Activated CD8-positive, alpha-beta T cell treated with anti-CD3 and anti-CD28 coated beads for 36 hours (primary cell): ENCODE data around the gene PSMC3IP. TPM values are rescaled to one million over a fixed set of nuclear protein-coding genes. Genes with fewer than 3 reads are reported as not detected.
A peak's percentile ranks its signal among the peaks of the same experiment; 100 is the strongest.

Source experiments
- ATAC-seq: fragments of 200-7000 bp; cut with Tn5 transposase; one replicate; pipeline ENCODE4 v1.10.0; 2021; ENCODE audit warnings: mild to moderate bottlenecking, moderate library complexity
- CTCF ChIA-PET: fragments of 350-600 bp; sonication (Branson Sonifier 250); formaldehyde crosslinking; loops from one replicate; lab custom pipeline; 2021; ENCODE audit warnings: antibody characterized with exemption; lab: Charles Lee
- POLR2A ChIA-PET: fragments of 350-600 bp; sonication (Branson Sonifier 250); formaldehyde crosslinking; loops from one replicate; lab custom pipeline; 2021; ENCODE audit warnings: antibody characterized with exemption; lab: Charles Lee
- DNase-seq: peaks from one replicate; pipeline ENCODE4 v3.0.0-alpha.2; 2020
- H3K27ac Mint-ChIP-seq: one replicate; pipeline ENCODE4 v1.8.0; 2021; ENCODE audit warnings: mild to moderate bottlenecking, mixed read lengths
- H3K27me3 Mint-ChIP-seq: one replicate; pipeline ENCODE4 v1.8.0; 2021; ENCODE audit warnings: mixed read lengths
- H3K36me3 Mint-ChIP-seq: one replicate; pipeline ENCODE4 v1.8.0; 2021; ENCODE audit warnings: low read depth, mixed read lengths
- H3K4me1 Mint-ChIP-seq: one replicate; pipeline ENCODE4 v1.8.0; 2021; ENCODE audit warnings: low read depth, mixed read lengths
- H3K4me3 Mint-ChIP-seq: one replicate; pipeline ENCODE4 v1.8.0; 2021; ENCODE audit warnings: mild to moderate bottlenecking, moderate library complexity, mixed read lengths
- H3K9me3 Mint-ChIP-seq: one replicate; pipeline ENCODE4 v1.8.0; 2021; ENCODE audit warnings: mixed read lengths
- CTCF ChIP-seq: fragments of 200-600 bp; IDR thresholded peaks from one replicate; pipeline ENCODE4 v1.8.0; 2022; ENCODE audit warnings: antibody characterized with exemption, mild to moderate bottlenecking
- intact Hi-C: fragments of 100-400 bp; cut with micrococcal nuclease; formaldehyde crosslinking; loops from one replicate; pipeline ENCODE4 v1.10.0; 2022
- total RNA-seq, 2 experiments: library from RNA; stranded (reverse); gene quantifications; one replicate each; pipeline ENCODE4 v1.2.3, GENCODE V29; 2021

The PSMC3IP gene
- total RNA-seq, 2 experiments from 2014 or later = 18.1 to 21.4 TPM

GRCh38 chr17:42537826-42538451 is 39.6 kb downstream of the PSMC3IP start:
- ATAC-seq = no peak
- Mint-ChIP-seq H3K27me3 (no peaks in the 10 kb centered on the region), H3K9me3 (no peaks in the 10 kb centered on the region), H3K4me1 (peaks cover 33% of the 10 kb centered on the region), H3K4me3 (peak overlapping the region; percentile 42), H3K36me3 (peaks cover 22% of the 10 kb centered on the region), H3K27ac (no peak overlapping the region)
- no peak for TF ChIP-seq CTCF
- ChIA-PET CTCF (interaction anchor here (0.5 to 2.2 kb wide), 3 partner anchors 11 to 51 kb away, joined by 3 to 11 read pairs (median 6); no protein-coding TSS in a partner anchor), POLR2A (interaction anchor here (0.6 kb wide), 1 partner anchor 548 kb away, joined by 4 read pairs; no protein-coding TSS in a partner anchor)
- no peak for DNase-seq
- intact Hi-C loops = no loop called here

DNA sequence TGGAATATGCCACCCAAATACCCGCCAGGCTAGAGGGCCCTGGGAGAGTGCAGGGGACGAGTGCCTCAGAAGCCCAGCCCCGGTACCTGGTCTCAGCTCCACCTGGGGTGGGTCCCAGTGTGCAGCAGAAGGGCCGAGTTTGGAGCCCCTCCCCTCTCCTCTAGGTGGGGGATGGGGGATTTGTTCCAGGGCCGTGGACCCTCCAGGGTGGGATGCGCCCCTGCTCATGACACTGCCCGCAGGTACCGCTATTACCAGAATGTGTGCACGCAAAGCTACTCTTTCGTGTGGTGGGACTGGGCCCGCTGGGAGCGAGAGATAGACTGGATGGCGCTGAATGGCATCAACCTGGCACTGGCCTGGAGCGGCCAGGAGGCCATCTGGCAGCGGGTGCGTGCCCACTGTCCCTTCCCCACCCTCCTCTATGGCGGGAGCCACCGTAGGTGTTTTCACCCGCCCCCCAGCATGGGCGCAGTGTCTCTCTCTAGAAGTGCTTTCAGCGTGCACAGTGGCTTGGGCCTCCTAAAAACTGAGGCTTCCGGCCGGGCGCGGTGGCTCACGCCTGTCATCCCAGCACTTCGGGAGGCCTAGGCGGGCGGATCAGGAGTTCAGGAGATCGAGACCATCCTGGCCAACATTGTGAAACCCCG is 40.2 kb downstream of the PSMC3IP start:
- Mint-ChIP-seq H3K4me3 (peak overlapping the region; percentile 84), H3K9me3 (no peaks in the 10 kb centered on the region), H3K27ac (peak overlapping the region; percentile 73), H3K27me3 (no peaks in the 10 kb centered on the region), H3K4me1 (peaks cover 33% of the 10 kb centered on the region), H3K36me3 (peaks cover 22% of the 10 kb centered on the region)
- no peak for TF ChIP-seq CTCF
- DNase-seq (no peak), ATAC-seq (no peak)
- POLR2A ChIA-PET = interaction anchor here (0.6 to 1.5 kb wide), 2 partner anchors 8 to 548 kb away, joined by 4 to 6 read pairs; no protein-coding TSS in a partner anchor
- CTCF ChIA-PET = interaction anchor here (0.8 to 2.2 kb wide), 6 partner anchors 8 to 41 kb away, joined by 3 to 12 read pairs (median 8); partner anchors contain the start of gene PSMC3IP
- intact Hi-C loops = no loop called here

- peak; percentile 82 for DNase-seq
- intact Hi-C loops = no loop called here
- Mint-ChIP-seq H3K4me3 (peak overlapping the region; percentile 84), H3K27ac (peak overlapping the region; percentile 73), H3K9me3 (no peaks in the 10 kb centered on the region), H3K27me3 (no peaks in the 10 kb centered on the region), H3K4me1 (peaks cover 35% of the 10 kb centered on the region), H3K36me3 (peaks cover 22% of the 10 kb centered on the region)
- POLR2A ChIA-PET = interaction anchor here (0.6 to 1.5 kb wide), 7 partner anchors 9 to 328 kb away, joined by 3 to 6 read pairs (median 3); partner anchors contain the start of genes CAVIN1 and PSMC3IP
- CTCF ChIA-PET = interaction anchor here (0.8 to 2.2 kb wide), 9 partner anchors 9 to 352 kb away, joined by 3 to 12 read pairs (median 6); partner anchors contain the start of gene PSMC3IP
- TF ChIP-seq CTCF = no peak
- ATAC-seq = peak; percentile 71
Measured at GRCh38 chr17:42536372-42537155, 41.0 kb downstream of the PSMC3IP start.

DNA sequence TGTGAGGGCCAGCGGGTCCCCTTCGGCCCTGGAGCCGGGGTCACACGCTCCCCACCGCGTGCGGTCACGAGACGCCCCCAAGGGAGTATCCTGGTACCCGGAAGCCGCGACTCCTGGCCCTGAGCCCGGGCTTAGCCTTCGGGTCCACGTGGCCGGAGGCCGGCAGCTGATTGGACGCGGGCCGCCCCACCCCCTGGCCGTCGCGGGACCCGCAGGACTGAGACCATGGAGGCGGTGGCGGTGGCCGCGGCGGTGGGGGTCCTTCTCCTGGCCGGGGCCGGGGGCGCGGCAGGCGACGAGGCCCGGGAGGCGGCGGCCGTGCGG is 41.5 kb downstream of the PSMC3IP start, which contains the start of gene NAGLU:
Gene NAGLU, plus strand, starts transcription at position 194 of the 324 bp plus-strand sequence. Its CDS starts 32 bp downstream, at position 226.
- intact Hi-C loops = no loop called here
- DNase-seq (peak; percentile 91), ATAC-seq (peak; percentile 87)
- ChIA-PET CTCF (interaction anchor here (0.6 to 2.2 kb wide), 8 partner anchors 9 to 351 kb away, joined by 3 to 12 read pairs (median 8); partner anchors contain the start of gene PSMC3IP), POLR2A (interaction anchor here (0.6 to 1.5 kb wide), 6 partner anchors 10 to 329 kb away, joined by 3 to 6 read pairs (median 4); partner anchors contain the start of genes CAVIN1 and PSMC3IP)
- Mint-ChIP-seq H3K36me3 (peaks cover 16% of the 10 kb centered on the region), H3K27ac (peak within 1 kb of the TSS; percentile 77), H3K9me3 (no peaks in the 10 kb centered on the region), H3K4me3 (peak within 1 kb of the TSS; percentile 84), H3K4me1 (peaks cover 35% of the 10 kb centered on the region), H3K27me3 (no peaks in the 10 kb centered on the region)
- TF ChIP-seq CTCF = no peak
